ENCODE measurements around the gene DLG2. TPM values are rescaled to one million over a fixed set of nuclear protein-coding genes. Genes with fewer than 3 reads are reported as not detected.

Gene DLG2
- total and polyA plus RNA-seq, 4 donors, result 0.30 to 5.5 (median 0.68) TPM

DNA sequence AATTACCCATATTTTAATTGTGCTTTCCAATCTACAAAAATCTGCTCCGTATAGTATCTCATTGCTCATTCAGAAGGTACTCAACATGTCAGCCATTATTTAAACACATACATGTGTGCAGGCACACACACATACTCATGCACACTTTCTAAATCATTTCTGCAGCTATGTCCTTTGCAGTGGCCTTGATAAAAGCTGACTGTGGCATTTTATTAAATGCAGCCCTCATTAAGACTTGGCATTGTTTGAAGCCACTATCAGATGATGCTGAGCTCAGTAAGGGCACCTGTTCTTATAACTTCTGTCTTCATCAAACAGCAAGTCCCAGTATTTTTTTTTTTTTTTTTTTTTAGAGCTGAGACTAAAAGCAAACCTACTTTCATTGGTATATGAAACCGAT lies 1269.1 kb downstream of the DLG2 start (continued):
- no peak for TF ChIP-seq RXRA (IDR thresholded peaks at IDR 0.05)
- no peak for TF ChIP-seq NR2F2 (IDR thresholded peaks at IDR 0.05)

DNA sequence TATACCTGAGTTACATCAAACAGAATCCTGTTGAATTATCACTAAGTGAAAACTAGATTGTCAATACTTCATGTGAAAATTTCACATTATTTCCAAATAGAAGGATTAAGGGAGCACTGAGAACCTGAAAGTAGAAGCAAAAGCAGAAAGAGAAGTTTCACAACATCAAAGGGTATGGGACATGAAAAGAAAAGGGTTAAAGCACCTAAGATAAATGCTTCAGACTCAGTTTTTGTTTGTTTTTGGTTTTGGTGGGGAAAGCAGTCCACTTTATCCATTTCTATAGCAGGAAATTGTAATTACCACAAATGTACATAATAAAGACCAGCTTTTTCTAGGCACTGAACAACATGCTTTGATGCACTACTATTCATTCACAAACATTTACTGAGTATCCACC lies 1271.2 kb downstream of the DLG2 start:
- Histone ChIP-seq H3K27ac (ENCODE audit: low read depth in 1 of 2, low read length in 2 of 2) (no peak overlapping the region), H3K9me3 (ENCODE audit: control insufficient read depth in 4 of 4, low read length in 3 of 4) (no peaks in the 10 kb centered on the region), H3K4me1 (ENCODE audit: control insufficient read depth in 4 of 4, insufficient read depth in 4 of 4, low read length in 3 of 4) (no peaks in the 10 kb centered on the region), H3K27me3 (ENCODE audit: control insufficient read depth in 4 of 4, insufficient read depth in 4 of 4, low read length in 3 of 4) (no peaks in the 10 kb centered on the region), H3K9ac (ENCODE audit: low read depth in 1 of 2, low read length in 2 of 2) (no peak overlapping the region), H3K36me3 (ENCODE audit: control insufficient read depth in 4 of 4, insufficient read depth in 3 of 4, low read depth in 1 of 4, low read length in 3 of 4) (no peaks in the 10 kb centered on the region), H3K4me3 (ENCODE audit: low read depth in 1 of 3, low read length in 3 of 3) (no peak overlapping the region)
- DNase-seq (ENCODE audit: low spot score), result no peak
- TF ChIP-seq, protein P1, sequence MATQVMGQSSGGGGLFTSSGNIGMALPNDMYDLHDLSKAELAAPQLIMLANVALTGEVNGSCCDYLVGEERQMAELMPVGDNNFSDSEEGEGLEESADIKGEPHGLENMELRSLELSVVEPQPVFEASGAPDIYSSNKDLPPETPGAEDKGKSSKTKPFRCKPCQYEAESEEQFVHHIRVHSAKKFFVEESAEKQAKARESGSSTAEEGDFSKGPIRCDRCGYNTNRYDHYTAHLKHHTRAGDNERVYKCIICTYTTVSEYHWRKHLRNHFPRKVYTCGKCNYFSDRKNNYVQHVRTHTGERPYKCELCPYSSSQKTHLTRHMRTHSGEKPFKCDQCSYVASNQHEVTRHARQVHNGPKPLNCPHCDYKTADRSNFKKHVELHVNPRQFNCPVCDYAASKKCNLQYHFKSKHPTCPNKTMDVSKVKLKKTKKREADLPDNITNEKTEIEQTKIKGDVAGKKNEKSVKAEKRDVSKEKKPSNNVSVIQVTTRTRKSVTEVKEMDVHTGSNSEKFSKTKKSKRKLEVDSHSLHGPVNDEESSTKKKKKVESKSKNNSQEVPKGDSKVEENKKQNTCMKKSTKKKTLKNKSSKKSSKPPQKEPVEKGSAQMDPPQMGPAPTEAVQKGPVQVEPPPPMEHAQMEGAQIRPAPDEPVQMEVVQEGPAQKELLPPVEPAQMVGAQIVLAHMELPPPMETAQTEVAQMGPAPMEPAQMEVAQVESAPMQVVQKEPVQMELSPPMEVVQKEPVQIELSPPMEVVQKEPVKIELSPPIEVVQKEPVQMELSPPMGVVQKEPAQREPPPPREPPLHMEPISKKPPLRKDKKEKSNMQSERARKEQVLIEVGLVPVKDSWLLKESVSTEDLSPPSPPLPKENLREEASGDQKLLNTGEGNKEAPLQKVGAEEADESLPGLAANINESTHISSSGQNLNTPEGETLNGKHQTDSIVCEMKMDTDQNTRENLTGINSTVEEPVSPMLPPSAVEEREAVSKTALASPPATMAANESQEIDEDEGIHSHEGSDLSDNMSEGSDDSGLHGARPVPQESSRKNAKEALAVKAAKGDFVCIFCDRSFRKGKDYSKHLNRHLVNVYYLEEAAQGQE (IDR thresholded peaks at IDR 0.05), result no peak
- TF ChIP-seq YY1 (IDR thresholded peaks at IDR 0.05) (no peak), FOXA2 (IDR thresholded peaks at IDR 0.05) (no peak), RXRA (IDR thresholded peaks at IDR 0.05) (no peak), HNF4G (IDR thresholded peaks at IDR 0.05) (no peak), RAD21 (IDR thresholded peaks at IDR 0.05) (no peak), FOXA1 (IDR thresholded peaks at IDR 0.05) (no peak), MAX (IDR thresholded peaks at IDR 0.05) (no peak), GABPA (IDR thresholded peaks at IDR 0.05 in 1 of 2, conservative IDR thresholded peaks at IDR 0.05 in 1 of 2) (no peak), NR2F2 (IDR thresholded peaks at IDR 0.05) (no peak), CTCF (IDR thresholded peaks at IDR 0.05; ENCODE audit: low read depth, low read length, missing input control) (no peak), HNF4A (conservative IDR thresholded peaks at IDR 0.05) (no peak)
- TF ChIP-seq, protein P2, sequence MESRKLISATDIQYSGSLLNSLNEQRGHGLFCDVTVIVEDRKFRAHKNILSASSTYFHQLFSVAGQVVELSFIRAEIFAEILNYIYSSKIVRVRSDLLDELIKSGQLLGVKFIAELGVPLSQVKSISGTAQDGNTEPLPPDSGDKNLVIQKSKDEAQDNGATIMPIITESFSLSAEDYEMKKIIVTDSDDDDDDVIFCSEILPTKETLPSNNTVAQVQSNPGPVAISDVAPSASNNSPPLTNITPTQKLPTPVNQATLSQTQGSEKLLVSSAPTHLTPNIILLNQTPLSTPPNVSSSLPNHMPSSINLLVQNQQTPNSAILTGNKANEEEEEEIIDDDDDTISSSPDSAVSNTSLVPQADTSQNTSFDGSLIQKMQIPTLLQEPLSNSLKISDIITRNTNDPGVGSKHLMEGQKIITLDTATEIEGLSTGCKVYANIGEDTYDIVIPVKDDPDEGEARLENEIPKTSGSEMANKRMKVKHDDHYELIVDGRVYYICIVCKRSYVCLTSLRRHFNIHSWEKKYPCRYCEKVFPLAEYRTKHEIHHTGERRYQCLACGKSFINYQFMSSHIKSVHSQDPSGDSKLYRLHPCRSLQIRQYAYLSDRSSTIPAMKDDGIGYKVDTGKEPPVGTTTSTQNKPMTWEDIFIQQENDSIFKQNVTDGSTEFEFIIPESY (IDR thresholded peaks at IDR 0.05), result no peak
- TF ChIP-seq, protein P3, sequence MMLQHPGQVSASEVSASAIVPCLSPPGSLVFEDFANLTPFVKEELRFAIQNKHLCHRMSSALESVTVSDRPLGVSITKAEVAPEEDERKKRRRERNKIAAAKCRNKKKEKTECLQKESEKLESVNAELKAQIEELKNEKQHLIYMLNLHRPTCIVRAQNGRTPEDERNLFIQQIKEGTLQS (IDR thresholded peaks at IDR 0.05), result no peak

GRCh38 chr11:84345597-84345996 lies 1281.5 kb downstream of the DLG2 start:
- no peaks in the 10 kb centered on the region for H3K36me3 ChIP-seq (ENCODE audit: control insufficient read depth in 4 of 4, insufficient read depth in 3 of 4, low read depth in 1 of 4, low read length in 3 of 4)
- TF ChIP-seq TAF1 (conservative IDR thresholded peaks at IDR 0.05), result no peak
- TF ChIP-seq EGR1 (IDR thresholded peaks at IDR 0.05; ENCODE audit: low read depth in 2 of 2), result no peak
- TF ChIP-seq JUND (IDR thresholded peaks at IDR 0.05), result no peak
- no peak for TF ChIP-seq HNF4G (IDR thresholded peaks at IDR 0.05)
- TF ChIP-seq MAX (IDR thresholded peaks at IDR 0.05), result no peak
- TF ChIP-seq, protein P2 (IDR thresholded peaks at IDR 0.05), result no peak
- no peak for TF ChIP-seq RXRA (IDR thresholded peaks at IDR 0.05)
- no peak for TF ChIP-seq YY1 (IDR thresholded peaks at IDR 0.05)
- no peaks in the 10 kb centered on the region for H3K27me3 ChIP-seq (ENCODE audit: control insufficient read depth in 4 of 4, insufficient read depth in 4 of 4, low read length in 3 of 4)
- no peaks in the 10 kb centered on the region for H3K4me1 ChIP-seq (ENCODE audit: control insufficient read depth in 4 of 4, insufficient read depth in 4 of 4, low read length in 3 of 4)
- no peak overlapping the region for H3K4me3 ChIP-seq (ENCODE audit: low read depth in 1 of 3, low read length in 3 of 3)
- H3K9ac ChIP-seq (ENCODE audit: low read depth in 1 of 2, low read length in 2 of 2), result no peak overlapping the region
- 39% methylated on average over 1 of the region's 1 CpG for WGBS
- H3K27ac ChIP-seq (ENCODE audit: low read depth in 1 of 2, low read length in 2 of 2), result no peak overlapping the region
- no peak for DNase-seq (ENCODE audit: low spot score)
- no peaks in the 10 kb centered on the region for H3K9me3 ChIP-seq (ENCODE audit: control insufficient read depth in 4 of 4, low read length in 3 of 4)
